ENCODE data around the gene FIGNL2. TPM values are rescaled to one million over a fixed set of nuclear protein-coding genes. Genes with fewer than 3 reads are reported as not detected.
"Not testable (repeated sequence)": the region's sequence is repeated elsewhere in the genome, so short reads cannot be mapped to it uniquely, and the experiment has no call there.

FIGNL2 gene
- total RNA-seq, 1 donor from 2014 or later = 0.69 TPM

- DNase-seq = no peak
Observed at GRCh38 chr12:51817027-51817953, 31.2 kb downstream of the FIGNL2 start.

- no peak for DNase-seq
Observed at GRCh38 chr12:51815571-51815970, 32.9 kb downstream of the FIGNL2 start.

- peak; percentile 28 for DNase-seq
Observed at GRCh38 chr12:51814311-51815088, 34.0 kb downstream of the FIGNL2 start.

GRCh38 chr12:51813931-51814310 is 34.6 kb downstream of the FIGNL2 start:
- no peak for DNase-seq

GRCh38 chr12:51812871-51813270 is 35.6 kb downstream of the FIGNL2 start:
- no peak for DNase-seq

GRCh38 chr12:51811203-51812202 is 37.0 kb downstream of the FIGNL2 start:
- no peak for DNase-seq

- DNase-seq = no peak
Observed at GRCh38 chr12:51809193-51809592, 39.3 kb downstream of the FIGNL2 start.

GRCh38 chr12:51806896-51807295 is 41.6 kb downstream of the FIGNL2 start:
- DNase-seq = no peak

GRCh38 chr12:51801027-51801426 is 47.5 kb downstream of the FIGNL2 start:
- DNase-seq = no peak

- DNase-seq = no peak
Observed at GRCh38 chr12:51798501-51798900, 50.0 kb downstream of the FIGNL2 start.

- not testable (repeated sequence) for DNase-seq
Observed at GRCh38 chr12:51798051-51798450, 50.5 kb downstream of the FIGNL2 start.

GRCh38 chr12:51797301-51797700 is 51.2 kb downstream of the FIGNL2 start:
- DNase-seq = no peak

GRCh38 chr12:51793201-51793600 is 55.3 kb downstream of the FIGNL2 start:
- no peak for DNase-seq

- DNase-seq = no peak
Observed at GRCh38 chr12:51792417-51792816, 56.1 kb downstream of the FIGNL2 start.

GRCh38 chr12:51788876-51789275 is 59.6 kb downstream of the FIGNL2 start:
- no peak for DNase-seq

GRCh38 chr12:51785906-51786305 is 62.6 kb downstream of the FIGNL2 start:
- DNase-seq = no peak

- no peak for DNase-seq
Observed at GRCh38 chr12:51784688-51785087, 63.8 kb downstream of the FIGNL2 start.

GRCh38 chr12:51779876-51780275 is 68.6 kb downstream of the FIGNL2 start:
- DNase-seq = no peak

- DNase-seq = no peak
Observed at GRCh38 chr12:51777973-51778372, 70.5 kb downstream of the FIGNL2 start.

GRCh38 chr12:51777457-51777856 is 71.1 kb downstream of the FIGNL2 start:
- no peak for DNase-seq

- no peak for DNase-seq
Observed at GRCh38 chr12:51774933-51775332, 73.6 kb downstream of the FIGNL2 start.
